H1 (cell line): ENCODE measurements around the gene PTPN21. TPM values are rescaled to one million over a fixed set of nuclear protein-coding genes. Genes with fewer than 3 reads are reported as not detected.

Experiments used
- CTCF ChIA-PET: fragments of 300-600 bp; sonication (Branson Sonifier 250); formaldehyde crosslinking; loops from one replicate; lab custom pipeline; 2021; ENCODE audit not compliant: partially characterized antibody; lab: Charles Lee
- POLR2A ChIA-PET: fragments of 300-600 bp; sonication (Branson Sonifier 250); formaldehyde crosslinking; loops from one replicate; lab custom pipeline; 2021; ENCODE audit warnings: inconsistent platforms; ENCODE audit not compliant: partially characterized antibody; lab: Charles Lee
- DNase-seq, 2 experiments: peaks; one replicate each; pipeline versions ENCODE4 v3.0.0 to v3.0.0-alpha.2; 2010 to 2022; ENCODE audit warnings: low spot score in 2 of 2, low read depth in 1 of 2, mixed read lengths in 1 of 2
- FAIRE-seq: peaks from 2 replicates; lab custom pipeline; 2011; peaks lifted over from hg19 to GRCh38; lab: Jason Lieb, UNC
- H2AFZ ChIP-seq: 2 replicates; pipeline ENCODE4 v1.8.1; 2012; ENCODE audit warnings: low read length, inconsistent platforms
- H2AK5ac ChIP-seq: 2 replicates; pipeline ENCODE4 v1.6.1; 2013; ENCODE audit warnings: low read depth, low read length
- H2BK120ac ChIP-seq: replicated peaks from 2 replicates; pipeline ENCODE3; 2013; ENCODE audit warnings: low read depth, low read length, inconsistent platforms
- H2BK12ac ChIP-seq: 2 replicates; pipeline ENCODE4 v1.6.1; 2013; ENCODE audit warnings: low read depth, low read length
- H2BK15ac ChIP-seq: 2 replicates; pipeline ENCODE4 v1.6.1; 2013; ENCODE audit warnings: low read length
- H2BK20ac ChIP-seq: 2 replicates; pipeline ENCODE4 v1.6.1; 2013; ENCODE audit warnings: low read length
- H2BK5ac ChIP-seq: 2 replicates; pipeline ENCODE4 v1.6.1; 2013; ENCODE audit warnings: low read depth, low read length
- H3K14ac ChIP-seq: 2 replicates; pipeline ENCODE4 v1.6.1; 2013; ENCODE audit warnings: inconsistent platforms; ENCODE audit not compliant: insufficient read length
- H3K18ac ChIP-seq: 2 replicates; pipeline ENCODE4 v1.6.1; 2013; ENCODE audit warnings: low read length; ENCODE audit errors: extremely low read depth
- H3K23ac ChIP-seq: 2 replicates; pipeline ENCODE4 v1.6.1; 2013; ENCODE audit warnings: inconsistent platforms; ENCODE audit not compliant: insufficient read length
- H3K23me2 ChIP-seq: 2 replicates; pipeline ENCODE4 v1.6.1; 2013; ENCODE audit warnings: low read depth, low read length
- H3K27ac ChIP-seq: 2 replicates; pipeline ENCODE4 v1.6.1; 2011; ENCODE audit warnings: low read depth, low read length, inconsistent platforms
- H3K27me3 ChIP-seq, 4 experiments: replicated peaks in 1 of 4; 1 replicate in 1 of 4; 2 replicates in 3 of 4; pipeline versions ENCODE4 v1.6.1 to v1.8.1; 2011 to 2013; ENCODE audit warnings: low read length in 3 of 4, mild to moderate bottlenecking in 3 of 4, inconsistent platforms in 2 of 4, mixed read lengths in 2 of 4, moderate library complexity in 1 of 4; ENCODE audit not compliant: control insufficient read depth in 3 of 4, insufficient read depth in 3 of 4; ENCODE audit errors: extremely low read depth in 1 of 4
- H3K36me3 ChIP-seq, 4 experiments: 2 replicates each; pipeline versions ENCODE4 v1.6.1 to v1.8.1; 2011 to 2013; ENCODE audit warnings: mild to moderate bottlenecking in 4 of 4, low read length in 3 of 4, moderate library complexity in 2 of 4, control low read depth in 1 of 4, inconsistent platforms in 1 of 4; ENCODE audit not compliant: insufficient read depth in 4 of 4, control insufficient read depth in 2 of 4
- H3K4ac ChIP-seq: replicated peaks from 2 replicates; pipeline ENCODE3; 2013; ENCODE audit warnings: low read length, low read depth, mixed read lengths, inconsistent platforms; ENCODE audit not compliant: insufficient read length
- H3K4me1 ChIP-seq, 4 experiments: replicated peaks in 1 of 4; 1 replicate in 1 of 4; 2 replicates in 3 of 4; pipeline versions ENCODE4 v1.6.1 to v1.8.1; 2011 to 2013; ENCODE audit warnings: low read length in 3 of 4, inconsistent platforms in 2 of 4, mixed read lengths in 1 of 4; ENCODE audit not compliant: insufficient read depth in 4 of 4, control insufficient read depth in 3 of 4
- H3K4me2 ChIP-seq, 2 experiments: 2 replicates each; pipeline versions ENCODE4 v1.6.1 to v1.8.1; 2011 to 2013; ENCODE audit warnings: low read depth in 2 of 2, low read length in 2 of 2, control low read depth in 1 of 2, inconsistent platforms in 1 of 2, mild to moderate bottlenecking in 1 of 2; ENCODE audit not compliant: insufficient read depth in 1 of 2
- H3K4me3 ChIP-seq, 4 experiments: fragments of 200-600, 300-600 bp in 1 of 4; sonication (generic), shearing (Covaris generic), sonication (Bioruptor Twin) in 1 of 4; 2 replicates each; pipeline versions ENCODE4 v1.5.1 to v1.8.1; 2011 to 2016; ENCODE audit warnings: low read length in 4 of 4, low read depth in 3 of 4, control low read depth in 2 of 4, inconsistent platforms in 2 of 4, mild to moderate bottlenecking in 2 of 4, mixed read lengths in 1 of 4, moderate library complexity in 1 of 4; ENCODE audit not compliant: insufficient read depth in 2 of 4; ENCODE audit errors: extremely low read depth in 1 of 4
- H3K56ac ChIP-seq: replicated peaks from 2 replicates; pipeline ENCODE3; 2013; ENCODE audit warnings: low read depth, mild to moderate bottlenecking, mixed read lengths, low read length, inconsistent platforms; ENCODE audit not compliant: insufficient read length
- H3K79me1 ChIP-seq: 2 replicates; pipeline ENCODE4 v1.6.1; 2013; ENCODE audit warnings: low read depth, low read length, control low read depth
- H3K79me2 ChIP-seq, 2 experiments: 2 replicates each; pipeline versions ENCODE4 v1.6.1 to v1.8.1; 2012 to 2013; ENCODE audit warnings: low read length in 2 of 2, mild to moderate bottlenecking in 2 of 2, inconsistent platforms in 1 of 2; ENCODE audit not compliant: insufficient read depth in 2 of 2, control insufficient read depth in 1 of 2
- H3K9ac ChIP-seq, 4 experiments: replicated peaks in 1 of 4; 1 replicate in 1 of 4; 2 replicates in 3 of 4; pipeline versions ENCODE4 v1.6.1 to v1.8.1; 2011 to 2013; ENCODE audit warnings: low read depth in 3 of 4, low read length in 3 of 4, control low read depth in 2 of 4, mild to moderate bottlenecking in 2 of 4, moderate library complexity in 2 of 4, inconsistent platforms in 1 of 4; ENCODE audit errors: extremely low read depth in 1 of 4
- H3K9me3 ChIP-seq, 2 experiments: 2 replicates each; pipeline versions ENCODE4 v1.6.1 to v1.8.1; 2012 to 2013; ENCODE audit warnings: mild to moderate bottlenecking in 2 of 2, moderate library complexity in 2 of 2, control low read depth in 1 of 2, inconsistent platforms in 1 of 2, low read depth in 1 of 2, low read length in 1 of 2, mixed read lengths in 1 of 2; ENCODE audit not compliant: insufficient read depth in 2 of 2
- H4K20me1 ChIP-seq, 2 experiments: replicated peaks in 1 of 2; 2 replicates each; pipeline versions ENCODE3 to v1.8.1; 2011 to 2013; ENCODE audit warnings: inconsistent platforms in 2 of 2, low read length in 2 of 2, mild to moderate bottlenecking in 1 of 2; ENCODE audit not compliant: insufficient read depth in 2 of 2, control insufficient read depth in 1 of 2
- H4K5ac ChIP-seq: 2 replicates; pipeline ENCODE4 v1.6.1; 2013; ENCODE audit warnings: low read length, low read depth, mixed read lengths, inconsistent platforms; ENCODE audit not compliant: insufficient read length
- H4K8ac ChIP-seq: 2 replicates; pipeline ENCODE4 v1.8.0; 2013; ENCODE audit warnings: mild to moderate bottlenecking, moderate library complexity, low read length, inconsistent platforms; ENCODE audit not compliant: insufficient read depth; ENCODE audit errors: extremely low read depth
- H4K91ac ChIP-seq: replicated peaks from 2 replicates; pipeline ENCODE3; 2013; ENCODE audit warnings: low read length, mixed read lengths, inconsistent platforms; ENCODE audit not compliant: insufficient read length
- CREB1 ChIP-seq: IDR thresholded peaks from 2 replicates; pipeline ENCODE4 v1.6.1; 2012; ENCODE audit warnings: inconsistent platforms
- RAD21 ChIP-seq, 2 experiments: IDR thresholded peaks in 1 of 2; conservative IDR thresholded peaks in 1 of 2; 2 replicates each; pipeline ENCODE4 v1.6.1; 2011; ENCODE audit warnings: low read depth in 2 of 2, low read length in 2 of 2, improper control_type of control experiment in 1 of 2, inconsistent platforms in 1 of 2, mild to moderate bottlenecking in 1 of 2, moderate library complexity in 1 of 2
- SP2 ChIP-seq: IDR thresholded peaks from 2 replicates; pipeline ENCODE4 v1.6.1; 2012; ENCODE audit warnings: mild to moderate bottlenecking, low read length, inconsistent platforms
- ZNF274 ChIP-seq: IDR thresholded peaks from 2 replicates; pipeline ENCODE4 v1.7.0; 2012; ENCODE audit warnings: low read length, borderline replicate concordance; ENCODE audit errors: extremely low read depth
- WGBS, 2 experiments: shearing (Covaris generic) in 1 of 2; methylation state at CpG; one replicate each; pipeline versions ENCODE4 v1.1.6 to v1.1.7; 2013 to 2015; ENCODE audit warnings: low lambda C conversion rate in 2 of 2, mixed read lengths in 2 of 2, inconsistent platforms in 1 of 2, low coverage in 1 of 2, missing lambda C conversion rate in 1 of 2; ENCODE audit not compliant: insufficient replicate concordance in 2 of 2, insufficient coverage in 1 of 2, insufficient read length in 1 of 2; ENCODE audit errors: extremely low coverage in 1 of 2, missing lambda C conversion rate in 1 of 2; 5-methylcytosine and 5-hydroxymethylcytosine counted together
- polyA plus RNA-seq, 7 experiments: library from polyadenylated mRNA; depleted of rRNA in 3 of 7; stranded (reverse) in 5 of 7; unstranded in 2 of 7; fragments of >200 nt in 5 of 7; fragments of 200-250 nt in 2 of 7; gene quantifications; 1 replicate in 5 of 7; 2 replicates in 1 of 7; 4 replicates in 1 of 7; pipeline versions ENCODE4 v1.2.1 to v1.2.3, GENCODE V29; 2011 to 2013; ENCODE audit warnings: missing spikeins in 2 of 7, mixed read lengths in 2 of 7
- total RNA-seq: library from RNA; stranded (reverse); fragmentation: NEBNext Ultra II Directional; extraction: Animal tissue kit (Norgen Biotek cat#: 25700); gene quantifications from 2 replicates; pipeline ENCODE4 v1.2.1, GENCODE V29; 2021
- TF ChIP-seq, protein P1 (sequence below), 3 experiments: IDR thresholded peaks; 1 replicate in 2 of 3; 2 replicates in 1 of 3; pipeline versions ENCODE4 v1.5.1 to v1.6.1; 2011; ENCODE audit warnings: low read length in 3 of 3, mild to moderate bottlenecking in 3 of 3, inconsistent platforms in 2 of 3, low read depth in 1 of 3, moderate library complexity in 1 of 3; ENCODE audit not compliant: insufficient read depth in 1 of 3; ENCODE audit errors: control extremely low read depth in 1 of 3

Gene PTPN21
- total and polyA plus RNA-seq, 2 of the 8 experiments (the other 6 are each of a cell fraction or from before 2014, with no cell fraction given) = 6.5 to 16.1 TPM

DNA sequence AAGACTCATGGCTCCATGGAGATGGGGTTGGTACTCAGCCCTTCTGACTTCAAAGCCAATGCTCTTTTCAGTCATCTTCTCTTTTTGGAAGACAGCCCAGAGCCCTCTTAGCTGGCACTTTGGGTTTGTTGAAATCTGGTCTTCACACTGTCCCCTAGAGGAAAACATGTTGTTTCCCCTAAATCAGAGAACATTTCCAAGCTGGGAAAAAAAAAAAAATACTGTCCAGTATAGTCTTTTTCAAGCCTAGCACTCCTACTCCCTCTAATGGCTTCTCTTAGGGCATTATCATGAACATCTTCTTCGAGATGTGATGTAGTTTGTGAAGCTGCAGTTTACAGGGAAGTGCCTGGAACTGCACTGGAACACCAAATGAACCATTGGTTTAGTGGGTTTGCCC lies 5.0 kb upstream of the PTPN21 start:
- Histone ChIP-seq H3K4me1 (peaks cover 0 to 11% (median 5%) of the 10 kb centered on the region in 4 experiments; a peak in 6 of 7 replicates), H4K5ac (no peak overlapping the region), H2AK5ac (no peak overlapping the region), H3K56ac (no peak overlapping the region), H3K4ac (no peak overlapping the region), H3K27ac (no peak overlapping the region), H3K9ac (no peak overlapping the region), H4K8ac (no peak overlapping the region), H3K14ac (no peak overlapping the region), H2BK20ac (no peak overlapping the region), H3K27me3 (no peaks in the 10 kb centered on the region), H3K23me2 (peaks cover 8% of the 10 kb centered on the region), H3K18ac (no peak overlapping the region), H2BK120ac (no peak overlapping the region), H4K91ac (no peak overlapping the region), H3K36me3 (peaks cover 0 to 7% (median 0%) of the 10 kb centered on the region in 4 experiments; a peak in 1 of 8 replicates), H2BK5ac (no peak overlapping the region), H2BK15ac (no peak overlapping the region), H4K20me1 (peaks cover 0 to 3% of the 10 kb centered on the region in 2 experiments), H3K4me3 (no peak overlapping the region), H2AFZ (0 out of 2 replicates have a peak overlapping the region, but pooled peaks have one; percentile 10), H2BK12ac (no peak overlapping the region), H3K9me3 (no peaks in the 10 kb centered on the region), H3K79me2 (peaks cover 0 to 15% of the 10 kb centered on the region in 2 experiments; a peak in 3 of 4 replicates), H3K79me1 (no peaks in the 10 kb centered on the region), H3K23ac (no peak overlapping the region), H3K4me2 (no peak overlapping the region)
- whole genome bisulfite sequencing, 2 experiments = 82% methylated on average over 1 of the region's 1 CpG; no CpG with 5 or more reads in 1 of the 2 experiments
- DNase-seq (no peak), FAIRE-seq (no peak)
- CTCF ChIA-PET = interaction anchor here (0.6 to 1.5 kb wide), 6 partner anchors 28 to 108 kb away, joined by 3 to 4 read pairs (median 3); no protein-coding TSS in a partner anchor
- no peak for TF ChIP-seq ZNF274
- TF ChIP-seq, protein P1, sequence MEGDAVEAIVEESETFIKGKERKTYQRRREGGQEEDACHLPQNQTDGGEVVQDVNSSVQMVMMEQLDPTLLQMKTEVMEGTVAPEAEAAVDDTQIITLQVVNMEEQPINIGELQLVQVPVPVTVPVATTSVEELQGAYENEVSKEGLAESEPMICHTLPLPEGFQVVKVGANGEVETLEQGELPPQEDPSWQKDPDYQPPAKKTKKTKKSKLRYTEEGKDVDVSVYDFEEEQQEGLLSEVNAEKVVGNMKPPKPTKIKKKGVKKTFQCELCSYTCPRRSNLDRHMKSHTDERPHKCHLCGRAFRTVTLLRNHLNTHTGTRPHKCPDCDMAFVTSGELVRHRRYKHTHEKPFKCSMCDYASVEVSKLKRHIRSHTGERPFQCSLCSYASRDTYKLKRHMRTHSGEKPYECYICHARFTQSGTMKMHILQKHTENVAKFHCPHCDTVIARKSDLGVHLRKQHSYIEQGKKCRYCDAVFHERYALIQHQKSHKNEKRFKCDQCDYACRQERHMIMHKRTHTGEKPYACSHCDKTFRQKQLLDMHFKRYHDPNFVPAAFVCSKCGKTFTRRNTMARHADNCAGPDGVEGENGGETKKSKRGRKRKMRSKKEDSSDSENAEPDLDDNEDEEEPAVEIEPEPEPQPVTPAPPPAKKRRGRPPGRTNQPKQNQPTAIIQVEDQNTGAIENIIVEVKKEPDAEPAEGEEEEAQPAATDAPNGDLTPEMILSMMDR (IDR thresholded peaks at IDR 0.05; ENCODE audit: control extremely low read depth in 1 of 3, insufficient read depth in 1 of 3, low read depth in 1 of 3, low read length in 3 of 3) = peak in 1 of 3 experiments; percentile 22; a peak in 2 of 4 replicates
- peak in 1 of 2 experiments; percentile 16; a peak in 1 of 4 replicates for TF ChIP-seq RAD21 (IDR thresholded peaks at IDR 0.05 in 1 of 2, conservative IDR thresholded peaks at IDR 0.05 in 1 of 2; ENCODE audit: low read depth in 2 of 2, low read length in 2 of 2)
- TF ChIP-seq SP2 = no peak
- TF ChIP-seq CREB1 = no peak
- POLR2A ChIA-PET = no interaction called here
